Fibroblast of mammary gland (primary cell): ENCODE results near the gene HSDL1.

Source experiments
- DNase-seq: peaks from one replicate; pipeline ENCODE4 v3.0.0-alpha.2; 2010; ENCODE audit warnings: low read depth
- H3K4me3 ChIP-seq: 2 replicates; pipeline ENCODE4 v1.5.1; 2011; ENCODE audit warnings: low read depth, mild to moderate bottlenecking, low read length, moderate library complexity; ENCODE audit not compliant: control insufficient read depth
- TF ChIP-seq, protein P1 (sequence below): conservative IDR thresholded peaks from 2 replicates; pipeline ENCODE4 v1.5.1; 2011; ENCODE audit warnings: low read depth, low read length, inconsistent platforms; ENCODE audit not compliant: control insufficient read depth, insufficient read depth

The HSDL1 gene

DNA sequence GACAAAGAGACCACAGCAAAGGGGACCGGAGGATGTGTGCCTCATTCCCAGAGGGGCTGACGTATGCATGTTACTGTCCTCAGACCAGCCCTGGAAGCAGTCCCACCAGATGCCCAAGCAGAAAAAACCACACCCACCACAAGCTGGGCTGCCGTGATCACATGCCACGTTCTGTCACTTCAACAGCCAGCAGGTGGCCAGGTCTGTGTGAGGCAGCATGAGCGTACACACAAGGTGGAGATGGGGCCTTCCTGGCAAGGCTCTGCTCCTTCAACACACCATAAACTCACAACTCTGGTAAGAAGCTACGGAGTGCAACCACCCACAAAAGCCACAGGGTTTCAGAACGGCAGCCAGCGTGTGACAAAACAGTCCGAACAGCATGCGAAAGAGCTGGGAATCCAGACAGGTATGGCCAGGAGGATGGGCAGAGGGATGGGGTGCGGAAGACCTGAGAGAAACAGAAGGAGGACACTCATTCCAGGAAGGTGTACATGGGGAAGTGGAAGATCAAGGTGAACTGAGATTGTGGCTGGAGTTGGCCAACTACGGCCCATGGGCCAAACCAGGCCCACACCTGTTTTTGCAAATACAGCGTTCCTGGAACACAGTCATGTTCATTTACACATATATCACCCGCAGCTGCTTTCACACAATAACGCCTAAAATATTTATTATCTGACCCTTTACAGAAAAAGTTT lies 56.1 kb downstream of the HSDL1 start:
- TF ChIP-seq, protein P1, sequence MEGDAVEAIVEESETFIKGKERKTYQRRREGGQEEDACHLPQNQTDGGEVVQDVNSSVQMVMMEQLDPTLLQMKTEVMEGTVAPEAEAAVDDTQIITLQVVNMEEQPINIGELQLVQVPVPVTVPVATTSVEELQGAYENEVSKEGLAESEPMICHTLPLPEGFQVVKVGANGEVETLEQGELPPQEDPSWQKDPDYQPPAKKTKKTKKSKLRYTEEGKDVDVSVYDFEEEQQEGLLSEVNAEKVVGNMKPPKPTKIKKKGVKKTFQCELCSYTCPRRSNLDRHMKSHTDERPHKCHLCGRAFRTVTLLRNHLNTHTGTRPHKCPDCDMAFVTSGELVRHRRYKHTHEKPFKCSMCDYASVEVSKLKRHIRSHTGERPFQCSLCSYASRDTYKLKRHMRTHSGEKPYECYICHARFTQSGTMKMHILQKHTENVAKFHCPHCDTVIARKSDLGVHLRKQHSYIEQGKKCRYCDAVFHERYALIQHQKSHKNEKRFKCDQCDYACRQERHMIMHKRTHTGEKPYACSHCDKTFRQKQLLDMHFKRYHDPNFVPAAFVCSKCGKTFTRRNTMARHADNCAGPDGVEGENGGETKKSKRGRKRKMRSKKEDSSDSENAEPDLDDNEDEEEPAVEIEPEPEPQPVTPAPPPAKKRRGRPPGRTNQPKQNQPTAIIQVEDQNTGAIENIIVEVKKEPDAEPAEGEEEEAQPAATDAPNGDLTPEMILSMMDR: no peak
- no peak overlapping the region for H3K4me3 ChIP-seq
- DNase-seq: no peak

DNA sequence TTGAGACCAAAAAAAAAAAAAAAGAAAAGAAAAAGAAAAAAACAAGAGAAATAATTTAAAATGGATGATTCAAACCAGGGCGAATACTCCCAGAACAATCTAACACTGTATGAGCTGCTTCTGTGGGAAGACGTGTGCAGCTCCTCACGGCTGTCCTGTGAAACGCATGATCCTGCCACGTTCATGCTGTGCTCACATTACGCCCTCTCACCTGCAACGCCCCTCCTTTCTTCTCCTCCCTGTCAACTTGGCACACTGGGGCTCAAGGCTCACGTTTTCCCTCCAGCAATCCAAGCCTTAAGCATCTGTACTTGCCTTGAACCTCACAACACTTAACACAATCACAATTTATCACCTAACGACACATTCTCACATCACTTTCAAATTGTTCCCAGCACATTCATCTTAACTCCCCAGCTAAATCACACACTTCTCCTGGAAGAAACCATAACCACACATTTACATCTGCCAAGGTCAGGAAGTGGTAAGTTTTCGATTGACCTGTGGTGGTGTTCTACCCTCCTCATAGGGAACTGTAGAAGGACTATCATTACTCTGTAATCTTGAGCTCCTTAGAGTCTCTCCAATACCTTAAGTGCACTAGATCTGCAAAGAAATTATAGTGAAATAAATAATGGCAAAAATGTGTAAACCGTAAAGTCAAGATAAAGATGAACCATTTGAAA lies 57.4 kb downstream of the HSDL1 start:
- no peak for DNase-seq
- TF ChIP-seq, protein P1: no peak
- no peak overlapping the region for H3K4me3 ChIP-seq

DNA sequence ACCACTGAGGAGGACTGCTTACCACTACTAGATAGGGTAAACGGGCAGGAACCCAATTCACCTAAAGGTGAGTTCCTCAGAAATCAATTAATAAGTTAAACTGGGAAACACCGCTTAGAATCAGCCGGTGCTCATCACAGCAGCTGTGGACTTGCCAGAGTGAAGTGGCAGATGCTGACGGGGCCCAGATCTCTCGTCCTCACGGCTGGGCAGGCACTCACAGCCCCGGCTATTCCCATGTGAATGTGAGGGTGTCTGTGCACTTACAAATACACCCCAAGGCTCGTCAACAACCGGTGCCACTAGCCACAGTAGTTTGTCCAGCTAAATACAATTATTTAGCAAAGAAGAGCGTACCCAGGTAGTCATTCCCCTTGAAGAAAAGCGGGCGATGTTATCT lies 58.0 kb downstream of the HSDL1 start:
- DNase-seq: no peak
- H3K4me3 ChIP-seq: no peak overlapping the region
- TF ChIP-seq, protein P1: no peak

DNA sequence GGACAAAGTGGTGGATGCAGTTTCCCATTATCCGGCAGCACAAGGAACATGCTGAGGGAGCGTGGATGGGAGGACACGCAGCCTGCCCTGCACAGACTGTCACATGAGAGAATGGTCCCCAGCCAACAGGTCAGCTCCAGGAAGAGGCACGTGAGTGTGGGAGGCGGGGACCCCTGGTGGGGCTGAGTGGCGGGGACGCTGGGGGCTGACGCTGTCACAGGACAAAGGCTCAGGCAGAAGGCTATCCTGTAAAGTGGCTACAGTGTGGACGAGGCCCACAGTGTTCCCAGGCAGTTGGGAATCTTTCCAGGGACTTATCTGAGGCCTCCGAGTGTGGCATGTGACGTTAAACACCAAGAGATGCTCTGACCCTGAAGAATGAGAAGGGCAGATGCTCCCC lies 58.6 kb downstream of the HSDL1 start:
- TF ChIP-seq, protein P1: no peak
- DNase-seq: no peak
- H3K4me3 ChIP-seq: no peak overlapping the region

DNA sequence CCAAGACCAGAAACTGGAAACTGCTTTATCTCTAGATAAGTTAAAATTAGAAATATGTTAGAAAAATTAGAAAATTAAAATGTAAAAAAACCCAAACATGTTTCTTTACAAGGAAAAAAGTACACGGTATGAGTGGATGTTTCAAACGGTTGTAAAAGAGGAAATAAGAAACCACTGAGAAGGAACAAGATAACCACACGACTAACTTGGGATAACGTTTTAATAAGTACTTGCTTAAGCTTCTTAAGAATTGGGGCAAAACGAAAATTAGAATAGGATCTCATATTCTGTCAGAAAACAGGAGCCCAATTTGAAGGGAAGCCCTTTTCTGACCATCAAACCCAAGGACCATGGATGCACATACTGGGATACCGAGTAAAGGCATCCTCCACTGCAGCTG lies 59.2 kb downstream of the HSDL1 start:
- TF ChIP-seq, protein P1: no peak
- H3K4me3 ChIP-seq: no peak overlapping the region
- DNase-seq: no peak

DNA sequence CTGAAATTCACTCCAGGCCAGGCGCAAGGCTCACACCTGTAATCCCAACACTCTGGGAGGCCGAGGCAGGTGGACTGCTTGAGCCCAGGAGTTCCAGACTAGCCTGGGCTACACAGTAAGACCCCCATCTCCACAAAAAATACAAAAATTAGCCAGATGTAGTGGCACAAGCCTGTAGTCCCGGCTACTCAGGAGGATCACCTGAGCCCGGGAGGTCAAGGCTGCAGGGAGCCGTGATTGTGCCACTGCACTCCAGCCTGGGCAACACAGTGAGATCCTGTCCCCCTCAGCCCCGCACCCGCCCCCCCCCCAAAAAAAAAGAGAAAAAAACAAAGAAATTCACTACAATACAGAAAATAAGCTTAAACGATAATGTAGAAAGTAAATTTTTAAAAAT lies 59.7 kb downstream of the HSDL1 start:
- no peak for DNase-seq
- no peak overlapping the region for H3K4me3 ChIP-seq
- TF ChIP-seq, protein P1: no peak
